HEK293 (cell line): Measurements from ENCODE around the gene TP53I11.

Source experiments
- CTCF ChIA-PET: fragments of 350-600 bp; formaldehyde crosslinking; extraction: SDS; loops from one replicate; lab custom pipeline; 2021; ENCODE audit warnings: antibody characterized with exemption; lab: Yijun Ruan, JAX
- POLR2A ChIA-PET: fragments of 300-600 bp; formaldehyde crosslinking; extraction: SDS; loops from one replicate; lab custom pipeline; 2020; ENCODE audit warnings: antibody characterized with exemption, inconsistent platforms; lab: Yijun Ruan, JAX
- H3K27ac ChIP-seq: fragments of 200-500 bp; sonication (Bioruptor generic); 2 replicates; pipeline ENCODE4 v1.5.1; 2014; ENCODE audit warnings: low read depth, low read length, control low read depth, inconsistent platforms; ENCODE audit errors: extremely low read depth
- H3K36me3 ChIP-seq, 2 experiments: fragments of 200-500 bp in 1 of 2; sonication (Bioruptor generic) in 1 of 2; 1 replicate in 1 of 2; 2 replicates in 1 of 2; pipeline ENCODE4 v1.5.1; 2014 to 2017; ENCODE audit warnings: inconsistent platforms in 2 of 2, low read length in 2 of 2; ENCODE audit not compliant: control insufficient read depth in 2 of 2, insufficient read depth in 1 of 2
- H3K4me1 ChIP-seq: fragments of 200-500 bp; sonication (Bioruptor generic); 2 replicates; pipeline ENCODE4 v1.5.1; 2014; ENCODE audit warnings: mild to moderate bottlenecking, low read length, inconsistent platforms; ENCODE audit not compliant: control insufficient read depth, insufficient read depth
- H3K4me3 ChIP-seq: 2 replicates; pipeline ENCODE4 v1.5.1; 2011; ENCODE audit warnings: low read depth, mild to moderate bottlenecking, control low read depth, low read length, moderate library complexity
- H3K9me3 ChIP-seq: fragments of 200-500 bp; sonication (Bioruptor generic); 2 replicates; pipeline ENCODE4 v1.5.1; 2014; ENCODE audit warnings: low read depth, low read length, inconsistent platforms; ENCODE audit not compliant: control insufficient read depth, insufficient read depth
- EGR2 ChIP-seq: fragments of 450-650 bp; formaldehyde crosslinking; IDR thresholded peaks from 2 replicates; pipeline ENCODE4 v1.5.1; 2016; ENCODE audit warnings: low read depth, missing biosample characterization, missing genetic modification characterization
- GLI4 ChIP-seq: fragments of 450-650 bp; formaldehyde crosslinking; IDR thresholded peaks from 2 replicates; pipeline ENCODE4 v1.5.1; 2016; ENCODE audit warnings: missing biosample characterization, missing genetic modification characterization
- KLF1 ChIP-seq: fragments of 450-650 bp; formaldehyde crosslinking; IDR thresholded peaks from 2 replicates; pipeline ENCODE4 v1.5.1; 2016; ENCODE audit warnings: missing biosample characterization, missing genetic modification characterization
- KLF17 ChIP-seq: fragments of 450-650 bp; formaldehyde crosslinking; IDR thresholded peaks from 2 replicates; pipeline ENCODE4 v1.5.1; 2016; ENCODE audit warnings: missing biosample characterization, missing genetic modification characterization
- KLF9 ChIP-seq: fragments of 450-650 bp; formaldehyde crosslinking; IDR thresholded peaks from 2 replicates; pipeline ENCODE4 v1.5.1; 2016; ENCODE audit warnings: missing biosample characterization, missing genetic modification characterization, low read depth
- SETDB1 ChIP-seq: IDR thresholded peaks from one replicate; pipeline ENCODE4 v1.6.1; 2017; ENCODE audit warnings: mild to moderate bottlenecking, low read length, moderate library complexity, mixed read lengths; ENCODE audit not compliant: insufficient read length
- TSHZ1 ChIP-seq: fragments of 450-650 bp; formaldehyde crosslinking; IDR thresholded peaks from 2 replicates; pipeline ENCODE4 v1.5.1; 2016; ENCODE audit warnings: missing biosample characterization, missing genetic modification characterization, borderline replicate concordance
- ZFP69B ChIP-seq: fragments of 450-650 bp; formaldehyde crosslinking; IDR thresholded peaks from 2 replicates; pipeline ENCODE4 v1.5.1; 2016; ENCODE audit warnings: missing biosample characterization, missing genetic modification characterization
- ZNF10 ChIP-seq: fragments of 450-650 bp; formaldehyde crosslinking; IDR thresholded peaks from 2 replicates; pipeline ENCODE4 v1.5.1; 2017; ENCODE audit warnings: missing biosample characterization, missing genetic modification characterization
- ZNF138 ChIP-seq: fragments of 450-650 bp; formaldehyde crosslinking; IDR thresholded peaks from 2 replicates; pipeline ENCODE4 v1.5.1; 2016; ENCODE audit warnings: missing biosample characterization, missing genetic modification characterization, borderline replicate concordance
- ZNF155 ChIP-seq: fragments of 450-650 bp; formaldehyde crosslinking; IDR thresholded peaks from 2 replicates; pipeline ENCODE4 v1.5.1; 2016; ENCODE audit warnings: missing biosample characterization, missing genetic modification characterization
- ZNF302 ChIP-seq: fragments of 450-650 bp; formaldehyde crosslinking; IDR thresholded peaks from 2 replicates; pipeline ENCODE4 v1.5.1; 2016; ENCODE audit warnings: missing biosample characterization, missing genetic modification characterization, low read depth
- ZNF335 ChIP-seq: fragments of 450-650 bp; formaldehyde crosslinking; conservative IDR thresholded peaks from 2 replicates; pipeline ENCODE4 v1.5.1; 2016; ENCODE audit warnings: missing biosample characterization, missing genetic modification characterization
- ZNF354C ChIP-seq: fragments of 450-650 bp; formaldehyde crosslinking; IDR thresholded peaks from 2 replicates; pipeline ENCODE4 v1.5.1; 2016; ENCODE audit warnings: missing biosample characterization, missing genetic modification characterization, low read depth, borderline replicate concordance
- ZNF366 ChIP-seq: fragments of 450-650 bp; formaldehyde crosslinking; conservative IDR thresholded peaks from 2 replicates; pipeline ENCODE4 v1.5.1; 2016; ENCODE audit warnings: missing biosample characterization, missing genetic modification characterization
- ZNF585B ChIP-seq: fragments of 450-650 bp; formaldehyde crosslinking; IDR thresholded peaks from 2 replicates; pipeline ENCODE4 v1.5.1; 2016; ENCODE audit warnings: missing biosample characterization, missing genetic modification characterization
- ZNF621 ChIP-seq: fragments of 450-650 bp; formaldehyde crosslinking; IDR thresholded peaks from 2 replicates; pipeline ENCODE4 v1.5.1; 2017; ENCODE audit warnings: missing biosample characterization, missing genetic modification characterization
- ZNF837 ChIP-seq: fragments of 450-650 bp; formaldehyde crosslinking; IDR thresholded peaks from 2 replicates; pipeline ENCODE4 v1.5.1; 2016; ENCODE audit warnings: missing biosample characterization, missing genetic modification characterization
- TF ChIP-seq, protein P1 (sequence below): fragments of 450-650 bp; IDR thresholded peaks from 2 replicates; pipeline ENCODE4 v1.5.1; 2018; ENCODE audit warnings: missing biosample characterization, mild to moderate bottlenecking, missing genetic modification characterization
- TF ChIP-seq, protein P2 (sequence below): fragments of 450-650 bp; formaldehyde crosslinking; IDR thresholded peaks from 2 replicates; pipeline ENCODE4 v1.5.1; 2017; ENCODE audit warnings: missing biosample characterization, missing genetic modification characterization

The TP53I11 gene

DNA sequence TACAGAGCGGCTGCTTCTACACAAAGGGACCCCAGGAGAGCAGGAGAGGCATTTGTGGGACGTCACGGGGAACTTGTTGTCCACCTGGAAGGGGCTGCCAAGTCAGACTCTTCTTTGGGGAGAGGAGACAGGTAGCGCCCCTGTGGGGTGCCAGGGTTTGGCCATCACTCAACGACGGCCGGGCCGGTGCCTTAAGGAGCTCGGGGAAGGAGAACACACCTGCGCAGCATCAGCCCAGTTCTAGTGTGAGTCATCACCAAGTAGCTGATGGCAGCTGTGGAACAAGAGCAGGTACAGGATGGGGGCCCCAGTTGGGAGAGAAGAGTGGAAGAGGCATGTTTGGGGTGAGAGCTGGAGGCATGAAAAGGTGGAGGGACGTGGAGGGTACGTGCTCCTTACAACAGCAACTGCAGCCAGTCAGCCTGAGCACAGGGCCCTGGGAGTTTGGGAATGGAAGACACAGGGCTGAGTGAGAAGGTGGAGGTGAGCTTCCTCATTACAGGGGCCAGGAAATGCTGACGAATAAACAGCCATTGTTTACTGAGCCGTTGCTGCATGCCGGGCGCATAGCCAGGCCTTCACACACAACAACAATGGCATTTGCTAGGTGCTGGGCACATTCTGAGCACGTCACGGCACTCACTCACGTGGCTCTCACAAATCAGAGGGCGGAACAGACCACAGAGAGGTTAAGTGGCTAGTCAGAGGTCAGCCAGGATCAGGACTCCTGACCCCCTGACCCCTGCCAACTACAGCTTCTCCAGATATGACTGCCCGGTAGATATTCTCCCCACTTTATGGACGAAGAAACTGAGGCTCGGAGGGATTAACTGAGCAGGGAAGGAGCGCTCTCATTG lies 29.1 kb upstream of the TP53I11 start:
- no peaks in the 10 kb centered on the region for H3K9me3 ChIP-seq
- no peak for TF ChIP-seq ZNF354C (tag by site-specific recombination)
- no peak for TF ChIP-seq ZFP69B (tag by site-specific recombination)
- TF ChIP-seq ZNF585B (tag by site-specific recombination) = no peak
- TF ChIP-seq ZNF10 = no peak
- no peak for TF ChIP-seq ZNF837 (tag by site-specific recombination)
- no peaks in the 10 kb centered on the region; the same call in 1 of the 2 replicates for H3K4me1 ChIP-seq
- H3K27ac ChIP-seq = no peak overlapping the region
- ChIA-PET POLR2A (no interaction called here), CTCF (interaction anchor here (0.6 to 3.7 kb wide), 8 partner anchors 14 to 303 kb away, joined by 3 to 16 read pairs (median 3); no protein-coding TSS in a partner anchor)
- no peak overlapping the region for H3K4me3 ChIP-seq
- H3K36me3 ChIP-seq = no peaks in the 10 kb centered on the region

GRCh38 chr11:44978961-44979331 lies 28.3 kb upstream of the TP53I11 start:
- TF ChIP-seq KLF17 (tag by site-specific recombination) (peak; percentile 83), KLF1 (peak; percentile 20; the same call in 1 of the 2 replicates), SETDB1 (no peak), ZNF335 (tag by site-specific recombination) (peak; percentile 64), EGR2 (tag by site-specific recombination) (peak; percentile 29; the same call in 1 of the 2 replicates), ZNF138 (tag by site-specific recombination) (no peak), KLF9 (tag by site-specific recombination) (no peak)
- TF ChIP-seq, protein P1, sequence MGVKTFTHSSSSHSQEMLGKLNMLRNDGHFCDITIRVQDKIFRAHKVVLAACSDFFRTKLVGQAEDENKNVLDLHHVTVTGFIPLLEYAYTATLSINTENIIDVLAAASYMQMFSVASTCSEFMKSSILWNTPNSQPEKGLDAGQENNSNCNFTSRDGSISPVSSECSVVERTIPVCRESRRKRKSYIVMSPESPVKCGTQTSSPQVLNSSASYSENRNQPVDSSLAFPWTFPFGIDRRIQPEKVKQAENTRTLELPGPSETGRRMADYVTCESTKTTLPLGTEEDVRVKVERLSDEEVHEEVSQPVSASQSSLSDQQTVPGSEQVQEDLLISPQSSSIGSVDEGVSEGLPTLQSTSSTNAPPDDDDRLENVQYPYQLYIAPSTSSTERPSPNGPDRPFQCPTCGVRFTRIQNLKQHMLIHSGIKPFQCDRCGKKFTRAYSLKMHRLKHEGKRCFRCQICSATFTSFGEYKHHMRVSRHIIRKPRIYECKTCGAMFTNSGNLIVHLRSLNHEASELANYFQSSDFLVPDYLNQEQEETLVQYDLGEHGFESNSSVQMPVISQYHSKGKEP = no peak
- POLR2A ChIA-PET = interaction anchor here (0.6 kb wide), 2 partner anchors 24 to 892 kb away, joined by 3 to 4 read pairs; no protein-coding TSS in a partner anchor
- Histone ChIP-seq H3K27ac (no peak overlapping the region; the same call in 1 of the 2 replicates), H3K4me3 (no peak overlapping the region), H3K9me3 (no peaks in the 10 kb centered on the region), H3K4me1 (no peaks in the 10 kb centered on the region; the same call in 1 of the 2 replicates), H3K36me3 (no peaks in the 10 kb centered on the region)
- CTCF ChIA-PET = interaction anchor here (0.7 to 3.7 kb wide), 8 partner anchors 12 to 862 kb away, joined by 3 to 16 read pairs (median 3); no protein-coding TSS in a partner anchor

DNA sequence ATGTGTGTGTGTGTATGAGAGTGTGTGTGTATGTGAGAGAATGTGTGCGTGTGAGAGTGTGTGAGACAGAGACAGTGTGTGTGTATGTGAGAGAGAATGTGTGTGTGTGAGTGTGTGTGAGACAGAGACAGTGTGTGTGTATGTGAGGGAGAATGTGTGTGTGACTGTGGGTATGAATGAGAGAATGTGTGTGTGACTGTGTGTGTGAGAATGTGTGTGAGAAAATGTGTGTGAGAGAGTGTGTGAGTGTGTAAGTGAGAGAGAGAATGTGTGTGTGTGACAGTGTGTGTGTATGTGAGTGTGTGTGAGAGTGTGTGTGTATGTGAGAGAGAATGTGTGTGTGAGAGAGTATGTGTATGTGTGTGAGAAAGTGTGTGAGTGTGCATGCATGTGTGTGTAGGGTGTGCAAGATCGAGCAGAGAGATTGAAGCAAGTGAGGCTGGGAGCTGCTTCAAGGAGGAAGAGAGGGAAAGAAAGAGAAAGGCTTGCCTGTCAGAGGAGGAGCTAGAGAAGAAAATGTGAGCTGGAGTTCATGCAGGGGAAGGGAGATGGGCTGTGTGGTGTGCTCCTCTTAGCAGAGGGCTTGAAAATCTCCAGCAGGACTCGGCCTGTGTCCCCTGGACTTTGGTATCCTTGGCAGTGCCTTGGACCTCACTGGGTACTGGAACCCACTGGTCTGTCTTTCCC lies 27.7 kb upstream of the TP53I11 start:
- Histone ChIP-seq H3K9me3 (no peaks in the 10 kb centered on the region), H3K27ac (no peak overlapping the region; the same call in 1 of the 2 replicates), H3K4me1 (no peaks in the 10 kb centered on the region; the same call in 1 of the 2 replicates), H3K36me3 (no peaks in the 10 kb centered on the region), H3K4me3 (no peak overlapping the region)
- ChIA-PET CTCF (interaction anchor here (0.6 to 3.7 kb wide), 10 partner anchors 11 to 862 kb away, joined by 3 to 16 read pairs (median 4); no protein-coding TSS in a partner anchor), POLR2A (interaction anchor here (0.6 kb wide), 2 partner anchors 23 to 892 kb away, joined by 3 to 4 read pairs; no protein-coding TSS in a partner anchor)
- TF ChIP-seq ZNF155 (no peak), GLI4 (0 out of 2 replicates have a peak, but pooled peaks have one; percentile 28), ZNF354C (tag by site-specific recombination) (no peak), ZNF366 (0 out of 2 replicates have a peak, but pooled peaks have one; percentile 21), TSHZ1 (tag by site-specific recombination) (no peak), ZNF302 (no peak), ZNF621 (tag by site-specific recombination) (peak; percentile 66; the same call in 1 of the 2 replicates)
- TF ChIP-seq, protein P2, sequence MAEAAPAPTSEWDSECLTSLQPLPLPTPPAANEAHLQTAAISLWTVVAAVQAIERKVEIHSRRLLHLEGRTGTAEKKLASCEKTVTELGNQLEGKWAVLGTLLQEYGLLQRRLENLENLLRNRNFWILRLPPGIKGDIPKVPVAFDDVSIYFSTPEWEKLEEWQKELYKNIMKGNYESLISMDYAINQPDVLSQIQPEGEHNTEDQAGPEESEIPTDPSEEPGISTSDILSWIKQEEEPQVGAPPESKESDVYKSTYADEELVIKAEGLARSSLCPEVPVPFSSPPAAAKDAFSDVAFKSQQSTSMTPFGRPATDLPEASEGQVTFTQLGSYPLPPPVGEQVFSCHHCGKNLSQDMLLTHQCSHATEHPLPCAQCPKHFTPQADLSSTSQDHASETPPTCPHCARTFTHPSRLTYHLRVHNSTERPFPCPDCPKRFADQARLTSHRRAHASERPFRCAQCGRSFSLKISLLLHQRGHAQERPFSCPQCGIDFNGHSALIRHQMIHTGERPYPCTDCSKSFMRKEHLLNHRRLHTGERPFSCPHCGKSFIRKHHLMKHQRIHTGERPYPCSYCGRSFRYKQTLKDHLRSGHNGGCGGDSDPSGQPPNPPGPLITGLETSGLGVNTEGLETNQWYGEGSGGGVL = peak; percentile 44; the same call in 1 of the 2 replicates
